H1 (cell line): Measurements from ENCODE around the gene NNMT. TPM values are rescaled to one million over a fixed set of nuclear protein-coding genes. Genes with fewer than 3 reads are reported as not detected.

Source experiments
- CTCF ChIA-PET: fragments of 300-600 bp; sonication (Branson Sonifier 250); formaldehyde crosslinking; loops from one replicate; lab custom pipeline; 2021; ENCODE audit not compliant: partially characterized antibody; lab: Charles Lee
- POLR2A ChIA-PET: fragments of 300-600 bp; sonication (Branson Sonifier 250); formaldehyde crosslinking; loops from one replicate; lab custom pipeline; 2021; ENCODE audit warnings: inconsistent platforms; ENCODE audit not compliant: partially characterized antibody; lab: Charles Lee
- DNase-seq, 2 experiments: peaks; one replicate each; pipeline versions ENCODE4 v3.0.0 to v3.0.0-alpha.2; 2010 to 2022; ENCODE audit warnings: low spot score in 2 of 2, low read depth in 1 of 2, mixed read lengths in 1 of 2
- FAIRE-seq: peaks from 2 replicates; lab custom pipeline; 2011; peaks lifted over from hg19 to GRCh38; lab: Jason Lieb, UNC
- H2AFZ ChIP-seq: 2 replicates; pipeline ENCODE4 v1.8.1; 2012; ENCODE audit warnings: low read length, inconsistent platforms
- H2AK5ac ChIP-seq: 2 replicates; pipeline ENCODE4 v1.6.1; 2013; ENCODE audit warnings: low read depth, low read length
- H2BK120ac ChIP-seq: replicated peaks from 2 replicates; pipeline ENCODE3; 2013; ENCODE audit warnings: low read depth, low read length, inconsistent platforms
- H2BK12ac ChIP-seq: 2 replicates; pipeline ENCODE4 v1.6.1; 2013; ENCODE audit warnings: low read depth, low read length
- H2BK15ac ChIP-seq: 2 replicates; pipeline ENCODE4 v1.6.1; 2013; ENCODE audit warnings: low read length
- H2BK20ac ChIP-seq: 2 replicates; pipeline ENCODE4 v1.6.1; 2013; ENCODE audit warnings: low read length
- H2BK5ac ChIP-seq: 2 replicates; pipeline ENCODE4 v1.6.1; 2013; ENCODE audit warnings: low read depth, low read length
- H3K14ac ChIP-seq: 2 replicates; pipeline ENCODE4 v1.6.1; 2013; ENCODE audit warnings: inconsistent platforms; ENCODE audit not compliant: insufficient read length
- H3K18ac ChIP-seq: 2 replicates; pipeline ENCODE4 v1.6.1; 2013; ENCODE audit warnings: low read length; ENCODE audit errors: extremely low read depth
- H3K23ac ChIP-seq: 2 replicates; pipeline ENCODE4 v1.6.1; 2013; ENCODE audit warnings: inconsistent platforms; ENCODE audit not compliant: insufficient read length
- H3K23me2 ChIP-seq: 2 replicates; pipeline ENCODE4 v1.6.1; 2013; ENCODE audit warnings: low read depth, low read length
- H3K27ac ChIP-seq: 2 replicates; pipeline ENCODE4 v1.6.1; 2011; ENCODE audit warnings: low read depth, low read length, inconsistent platforms
- H3K27me3 ChIP-seq, 4 experiments: replicated peaks in 1 of 4; 1 replicate in 1 of 4; 2 replicates in 3 of 4; pipeline versions ENCODE4 v1.6.1 to v1.8.1; 2011 to 2013; ENCODE audit warnings: low read length in 3 of 4, mild to moderate bottlenecking in 3 of 4, inconsistent platforms in 2 of 4, mixed read lengths in 2 of 4, moderate library complexity in 1 of 4; ENCODE audit not compliant: control insufficient read depth in 3 of 4, insufficient read depth in 3 of 4; ENCODE audit errors: extremely low read depth in 1 of 4
- H3K36me3 ChIP-seq, 4 experiments: 2 replicates each; pipeline versions ENCODE4 v1.6.1 to v1.8.1; 2011 to 2013; ENCODE audit warnings: mild to moderate bottlenecking in 4 of 4, low read length in 3 of 4, moderate library complexity in 2 of 4, control low read depth in 1 of 4, inconsistent platforms in 1 of 4; ENCODE audit not compliant: insufficient read depth in 4 of 4, control insufficient read depth in 2 of 4
- H3K4ac ChIP-seq: replicated peaks from 2 replicates; pipeline ENCODE3; 2013; ENCODE audit warnings: low read length, low read depth, mixed read lengths, inconsistent platforms; ENCODE audit not compliant: insufficient read length
- H3K4me1 ChIP-seq, 4 experiments: replicated peaks in 1 of 4; 1 replicate in 1 of 4; 2 replicates in 3 of 4; pipeline versions ENCODE4 v1.6.1 to v1.8.1; 2011 to 2013; ENCODE audit warnings: low read length in 3 of 4, inconsistent platforms in 2 of 4, mixed read lengths in 1 of 4; ENCODE audit not compliant: insufficient read depth in 4 of 4, control insufficient read depth in 3 of 4
- H3K4me2 ChIP-seq, 2 experiments: 2 replicates each; pipeline versions ENCODE4 v1.6.1 to v1.8.1; 2011 to 2013; ENCODE audit warnings: low read depth in 2 of 2, low read length in 2 of 2, control low read depth in 1 of 2, inconsistent platforms in 1 of 2, mild to moderate bottlenecking in 1 of 2; ENCODE audit not compliant: insufficient read depth in 1 of 2
- H3K4me3 ChIP-seq, 4 experiments: fragments of 200-600, 300-600 bp in 1 of 4; sonication (generic), shearing (Covaris generic), sonication (Bioruptor Twin) in 1 of 4; 2 replicates each; pipeline versions ENCODE4 v1.5.1 to v1.8.1; 2011 to 2016; ENCODE audit warnings: low read length in 4 of 4, low read depth in 3 of 4, control low read depth in 2 of 4, inconsistent platforms in 2 of 4, mild to moderate bottlenecking in 2 of 4, mixed read lengths in 1 of 4, moderate library complexity in 1 of 4; ENCODE audit not compliant: insufficient read depth in 2 of 4; ENCODE audit errors: extremely low read depth in 1 of 4
- H3K56ac ChIP-seq: replicated peaks from 2 replicates; pipeline ENCODE3; 2013; ENCODE audit warnings: low read depth, mild to moderate bottlenecking, mixed read lengths, low read length, inconsistent platforms; ENCODE audit not compliant: insufficient read length
- H3K79me1 ChIP-seq: 2 replicates; pipeline ENCODE4 v1.6.1; 2013; ENCODE audit warnings: low read depth, low read length, control low read depth
- H3K79me2 ChIP-seq, 2 experiments: 2 replicates each; pipeline versions ENCODE4 v1.6.1 to v1.8.1; 2012 to 2013; ENCODE audit warnings: low read length in 2 of 2, mild to moderate bottlenecking in 2 of 2, inconsistent platforms in 1 of 2; ENCODE audit not compliant: insufficient read depth in 2 of 2, control insufficient read depth in 1 of 2
- H3K9ac ChIP-seq, 4 experiments: replicated peaks in 1 of 4; 1 replicate in 1 of 4; 2 replicates in 3 of 4; pipeline versions ENCODE4 v1.6.1 to v1.8.1; 2011 to 2013; ENCODE audit warnings: low read depth in 3 of 4, low read length in 3 of 4, control low read depth in 2 of 4, mild to moderate bottlenecking in 2 of 4, moderate library complexity in 2 of 4, inconsistent platforms in 1 of 4; ENCODE audit errors: extremely low read depth in 1 of 4
- H3K9me3 ChIP-seq, 2 experiments: 2 replicates each; pipeline versions ENCODE4 v1.6.1 to v1.8.1; 2012 to 2013; ENCODE audit warnings: mild to moderate bottlenecking in 2 of 2, moderate library complexity in 2 of 2, control low read depth in 1 of 2, inconsistent platforms in 1 of 2, low read depth in 1 of 2, low read length in 1 of 2, mixed read lengths in 1 of 2; ENCODE audit not compliant: insufficient read depth in 2 of 2
- H4K20me1 ChIP-seq, 2 experiments: replicated peaks in 1 of 2; 2 replicates each; pipeline versions ENCODE3 to v1.8.1; 2011 to 2013; ENCODE audit warnings: inconsistent platforms in 2 of 2, low read length in 2 of 2, mild to moderate bottlenecking in 1 of 2; ENCODE audit not compliant: insufficient read depth in 2 of 2, control insufficient read depth in 1 of 2
- H4K5ac ChIP-seq: 2 replicates; pipeline ENCODE4 v1.6.1; 2013; ENCODE audit warnings: low read length, low read depth, mixed read lengths, inconsistent platforms; ENCODE audit not compliant: insufficient read length
- H4K8ac ChIP-seq: 2 replicates; pipeline ENCODE4 v1.8.0; 2013; ENCODE audit warnings: mild to moderate bottlenecking, moderate library complexity, low read length, inconsistent platforms; ENCODE audit not compliant: insufficient read depth; ENCODE audit errors: extremely low read depth
- H4K91ac ChIP-seq: replicated peaks from 2 replicates; pipeline ENCODE3; 2013; ENCODE audit warnings: low read length, mixed read lengths, inconsistent platforms; ENCODE audit not compliant: insufficient read length
- CTCF ChIP-seq, 3 experiments: IDR thresholded peaks; 1 replicate in 2 of 3; 2 replicates in 1 of 3; pipeline versions ENCODE4 v1.5.1 to v1.6.1; 2011; ENCODE audit warnings: low read length in 3 of 3, mild to moderate bottlenecking in 3 of 3, inconsistent platforms in 2 of 3, low read depth in 1 of 3, moderate library complexity in 1 of 3; ENCODE audit not compliant: insufficient read depth in 1 of 3; ENCODE audit errors: control extremely low read depth in 1 of 3
- EZH2 ChIP-seq: fragments of 200-600 bp; sonication (generic); IDR thresholded peaks from 2 replicates; pipeline ENCODE4 v1.7.1; 2012; ENCODE audit warnings: low read depth, mild to moderate bottlenecking, moderate library complexity, low read length, inconsistent platforms; ENCODE audit not compliant: severe bottlenecking
- HDAC2 ChIP-seq, 2 experiments: fragments of 300-600 bp in 1 of 2; sonication (generic) in 1 of 2; IDR thresholded peaks; 2 replicates each; pipeline ENCODE4 v1.6.1; 2011 to 2012; ENCODE audit warnings: low read depth in 2 of 2, low read length in 2 of 2, mild to moderate bottlenecking in 2 of 2, moderate library complexity in 2 of 2, borderline replicate concordance in 1 of 2, inconsistent platforms in 1 of 2
- SP4 ChIP-seq: IDR thresholded peaks from 2 replicates; pipeline ENCODE4 v1.6.1; 2012; ENCODE audit warnings: low read length, inconsistent platforms
- WGBS, 2 experiments: shearing (Covaris generic) in 1 of 2; methylation state at CpG; one replicate each; pipeline versions ENCODE4 v1.1.6 to v1.1.7; 2013 to 2015; ENCODE audit warnings: low lambda C conversion rate in 2 of 2, mixed read lengths in 2 of 2, inconsistent platforms in 1 of 2, low coverage in 1 of 2, missing lambda C conversion rate in 1 of 2; ENCODE audit not compliant: insufficient replicate concordance in 2 of 2, insufficient coverage in 1 of 2, insufficient read length in 1 of 2; ENCODE audit errors: extremely low coverage in 1 of 2, missing lambda C conversion rate in 1 of 2; 5-methylcytosine and 5-hydroxymethylcytosine counted together
- polyA plus RNA-seq, 7 experiments: library from polyadenylated mRNA; depleted of rRNA in 3 of 7; stranded (reverse) in 5 of 7; unstranded in 2 of 7; fragments of >200 nt in 5 of 7; fragments of 200-250 nt in 2 of 7; gene quantifications; 1 replicate in 5 of 7; 2 replicates in 1 of 7; 4 replicates in 1 of 7; pipeline versions ENCODE4 v1.2.1 to v1.2.3, GENCODE V29; 2011 to 2013; ENCODE audit warnings: missing spikeins in 2 of 7, mixed read lengths in 2 of 7
- total RNA-seq: library from RNA; stranded (reverse); fragmentation: NEBNext Ultra II Directional; extraction: Animal tissue kit (Norgen Biotek cat#: 25700); gene quantifications from 2 replicates; pipeline ENCODE4 v1.2.1, GENCODE V29; 2021

Gene NNMT
- total and polyA plus RNA-seq, 2 of the 8 experiments (the other 6 are each of a cell fraction or from before 2014, with no cell fraction given): not detected

GRCh38 chr11:114344494-114344893 lies 48.3 kb downstream of the NNMT start:
- Histone ChIP-seq H2BK120ac (no peak overlapping the region), H4K20me1 (no peaks in the 10 kb centered on the region), H3K4me1 (peaks cover 0 to 4% (median 3%) of the 10 kb centered on the region in 4 experiments; a peak in 3 of 7 replicates), H2BK12ac (no peak overlapping the region), H3K4me2 (no peak overlapping the region), H3K9ac (no peak overlapping the region), H3K9me3 (peaks cover 7% of the 10 kb centered on the region in 2 experiments; a peak in 3 of 4 replicates), H3K56ac (no peak overlapping the region), H2AK5ac (no peak overlapping the region), H3K23me2 (no peaks in the 10 kb centered on the region), H2BK5ac (no peak overlapping the region), H3K23ac (no peak overlapping the region), H3K27ac (no peak overlapping the region), H4K91ac (no peak overlapping the region), H3K79me1 (no peaks in the 10 kb centered on the region), H4K8ac (no peak overlapping the region), H3K36me3 (no peaks in the 10 kb centered on the region), H3K79me2 (no peaks in the 10 kb centered on the region), H2BK20ac (no peak overlapping the region), H3K4me3 (no peak overlapping the region), H3K18ac (no peak overlapping the region), H2AFZ (no peak overlapping the region), H4K5ac (no peak overlapping the region), H3K4ac (no peak overlapping the region), H3K14ac (no peak overlapping the region), H3K27me3 (no peaks in the 10 kb centered on the region), H2BK15ac (no peak overlapping the region)
- ChIA-PET POLR2A (no interaction called here), CTCF (interaction anchor here (0.7 to 1.2 kb wide), 3 partner anchors 11 to 51 kb away, joined by 3 to 4 read pairs (median 3); no protein-coding TSS in a partner anchor)
- WGBS, 2 experiments: 64% methylated on average over 4 of the region's 4 CpGs; no CpG with 5 or more reads in 1 of the 2 experiments
- FAIRE-seq (no peak), DNase-seq (no peak)
- no peak for TF ChIP-seq SP4
- TF ChIP-seq CTCF (IDR thresholded peaks at IDR 0.05; ENCODE audit: control extremely low read depth in 1 of 3, insufficient read depth in 1 of 3, low read depth in 1 of 3, low read length in 3 of 3): no peak
- no peak for TF ChIP-seq EZH2
- TF ChIP-seq HDAC2 (IDR thresholded peaks at IDR 0.05; ENCODE audit: borderline replicate concordance in 1 of 2, low read depth in 2 of 2, low read length in 2 of 2): no peak
